Measurements from ENCODE around the gene WSB1.

WSB1 gene

GRCh38 chr17:27340575-27340974, 46.7 kb downstream of the WSB1 start:
- H3K9ac ChIP-seq (ENCODE audit: low read depth, low read length): no peak overlapping the region
- no peak overlapping the region for H2AFZ ChIP-seq (ENCODE audit: low read depth, low read length)
- H3K9me3 ChIP-seq (ENCODE audit: insufficient read depth, low read length, severe bottlenecking): no peaks in the 10 kb centered on the region
- ATAC-seq (ENCODE audit: insufficient read depth, low read depth) (no peak), DNase-seq (no peak)
- no peak overlapping the region for H3K27ac ChIP-seq (ENCODE audit: low read length)
- no peak overlapping the region for H3K4me2 ChIP-seq (ENCODE audit: insufficient read depth, low read length)
- H3K4me1 ChIP-seq (ENCODE audit: insufficient read depth, low read length): no peaks in the 10 kb centered on the region
- H3K27me3 ChIP-seq (ENCODE audit: insufficient read depth, low read length, poor library complexity): no peaks in the 10 kb centered on the region
- no peak overlapping the region for H3K4me3 ChIP-seq (ENCODE audit: low read depth in 1 of 2, low read length in 2 of 2)
- no peaks in the 10 kb centered on the region for H3K36me3 ChIP-seq (ENCODE audit: insufficient read depth, low read length)
- no peaks in the 10 kb centered on the region for H4K20me1 ChIP-seq (ENCODE audit: insufficient read depth, low read length)
- TF ChIP-seq EZH2 (IDR thresholded peaks at IDR 0.05; ENCODE audit: borderline replicate concordance, low read depth, low read length, severe bottlenecking) (no peak), CTCF (IDR thresholded peaks at IDR 0.05; ENCODE audit: borderline replicate concordance, extremely low read depth, low read length, poor library complexity, severe bottlenecking) (no peak)
- H3K79me2 ChIP-seq (ENCODE audit: insufficient read depth, low read length): no peaks in the 10 kb centered on the region

- H3K79me2 ChIP-seq (ENCODE audit: insufficient read depth, low read length): no peaks in the 10 kb centered on the region
- H3K4me3 ChIP-seq (ENCODE audit: low read depth in 1 of 2, low read length in 2 of 2): no peak overlapping the region
- no peak overlapping the region for H2AFZ ChIP-seq (ENCODE audit: low read depth, low read length)
- no peaks in the 10 kb centered on the region for H3K9me3 ChIP-seq (ENCODE audit: insufficient read depth, low read length, severe bottlenecking)
- no peak overlapping the region for H3K4me2 ChIP-seq (ENCODE audit: insufficient read depth, low read length)
- no peaks in the 10 kb centered on the region for H4K20me1 ChIP-seq (ENCODE audit: insufficient read depth, low read length)
- H3K36me3 ChIP-seq (ENCODE audit: insufficient read depth, low read length): no peaks in the 10 kb centered on the region
- H3K27me3 ChIP-seq (ENCODE audit: insufficient read depth, low read length, poor library complexity): no peaks in the 10 kb centered on the region
- TF ChIP-seq CTCF (IDR thresholded peaks at IDR 0.05; ENCODE audit: borderline replicate concordance, extremely low read depth, low read length, poor library complexity, severe bottlenecking): no peak
- no peak for TF ChIP-seq EZH2 (IDR thresholded peaks at IDR 0.05; ENCODE audit: borderline replicate concordance, low read depth, low read length, severe bottlenecking)
- no peak for ATAC-seq (ENCODE audit: insufficient read depth, low read depth)
- H3K4me1 ChIP-seq (ENCODE audit: insufficient read depth, low read length): no peaks in the 10 kb centered on the region
- H3K9ac ChIP-seq (ENCODE audit: low read depth, low read length): no peak overlapping the region
- no peak overlapping the region for H3K27ac ChIP-seq (ENCODE audit: low read length)
- no peak for DNase-seq
Measured at GRCh38 chr17:27341041-27341471, 47.1 kb downstream of the WSB1 start.

GRCh38 chr17:27342059-27342458, 48.1 kb downstream of the WSB1 start:
- H3K27me3 ChIP-seq (ENCODE audit: insufficient read depth, low read length, poor library complexity): no peaks in the 10 kb centered on the region
- H3K9ac ChIP-seq (ENCODE audit: low read depth, low read length): no peak overlapping the region
- ATAC-seq (ENCODE audit: insufficient read depth, low read depth) (no peak), DNase-seq (no peak)
- no peak overlapping the region for H3K27ac ChIP-seq (ENCODE audit: low read length)
- H3K36me3 ChIP-seq (ENCODE audit: insufficient read depth, low read length): no peaks in the 10 kb centered on the region
- no peak overlapping the region for H2AFZ ChIP-seq (ENCODE audit: low read depth, low read length)
- no peak overlapping the region for H3K4me3 ChIP-seq (ENCODE audit: low read depth in 1 of 2, low read length in 2 of 2)
- no peaks in the 10 kb centered on the region for H3K9me3 ChIP-seq (ENCODE audit: insufficient read depth, low read length, severe bottlenecking)
- TF ChIP-seq CTCF (IDR thresholded peaks at IDR 0.05; ENCODE audit: borderline replicate concordance, extremely low read depth, low read length, poor library complexity, severe bottlenecking): no peak
- TF ChIP-seq EZH2 (IDR thresholded peaks at IDR 0.05; ENCODE audit: borderline replicate concordance, low read depth, low read length, severe bottlenecking): no peak
- no peak overlapping the region for H3K4me2 ChIP-seq (ENCODE audit: insufficient read depth, low read length)
- no peaks in the 10 kb centered on the region for H3K4me1 ChIP-seq (ENCODE audit: insufficient read depth, low read length)
- H3K79me2 ChIP-seq (ENCODE audit: insufficient read depth, low read length): no peaks in the 10 kb centered on the region
- H4K20me1 ChIP-seq (ENCODE audit: insufficient read depth, low read length): no peaks in the 10 kb centered on the region

- TF ChIP-seq EZH2 (IDR thresholded peaks at IDR 0.05; ENCODE audit: borderline replicate concordance, low read depth, low read length, severe bottlenecking) (no peak), CTCF (IDR thresholded peaks at IDR 0.05; ENCODE audit: borderline replicate concordance, extremely low read depth, low read length, poor library complexity, severe bottlenecking) (no peak)
- Histone ChIP-seq H3K4me1 (ENCODE audit: insufficient read depth, low read length) (no peaks in the 10 kb centered on the region), H3K4me2 (ENCODE audit: insufficient read depth, low read length) (no peak overlapping the region), H3K79me2 (ENCODE audit: insufficient read depth, low read length) (no peaks in the 10 kb centered on the region), H3K36me3 (ENCODE audit: insufficient read depth, low read length) (no peaks in the 10 kb centered on the region), H2AFZ (ENCODE audit: low read depth, low read length) (no peak overlapping the region), H3K4me3 (ENCODE audit: low read depth in 1 of 2, low read length in 2 of 2) (no peak overlapping the region), H4K20me1 (ENCODE audit: insufficient read depth, low read length) (no peaks in the 10 kb centered on the region), H3K27me3 (ENCODE audit: insufficient read depth, low read length, poor library complexity) (no peaks in the 10 kb centered on the region), H3K9ac (ENCODE audit: low read depth, low read length) (no peak overlapping the region), H3K27ac (ENCODE audit: low read length) (no peak overlapping the region), H3K9me3 (ENCODE audit: insufficient read depth, low read length, severe bottlenecking) (no peaks in the 10 kb centered on the region)
- DNase-seq: no peak
- no peak for ATAC-seq (ENCODE audit: insufficient read depth, low read depth)
Measured at GRCh38 chr17:27343294-27343693, 49.4 kb downstream of the WSB1 start.

Measured in DND-41 (cell line).